Activated effector memory CD4-positive, alpha-beta T cell treated with anti-CD3 and anti-CD28 coated beads, Interleukin-2, amount 50 U/mL, for 16 hours (primary cell): ENCODE results near the gene ADO.

Experiments used
- DNase-seq: peaks from one replicate; pipeline ENCODE4 v3.0.0-alpha.2; 2020

ADO gene

DNA sequence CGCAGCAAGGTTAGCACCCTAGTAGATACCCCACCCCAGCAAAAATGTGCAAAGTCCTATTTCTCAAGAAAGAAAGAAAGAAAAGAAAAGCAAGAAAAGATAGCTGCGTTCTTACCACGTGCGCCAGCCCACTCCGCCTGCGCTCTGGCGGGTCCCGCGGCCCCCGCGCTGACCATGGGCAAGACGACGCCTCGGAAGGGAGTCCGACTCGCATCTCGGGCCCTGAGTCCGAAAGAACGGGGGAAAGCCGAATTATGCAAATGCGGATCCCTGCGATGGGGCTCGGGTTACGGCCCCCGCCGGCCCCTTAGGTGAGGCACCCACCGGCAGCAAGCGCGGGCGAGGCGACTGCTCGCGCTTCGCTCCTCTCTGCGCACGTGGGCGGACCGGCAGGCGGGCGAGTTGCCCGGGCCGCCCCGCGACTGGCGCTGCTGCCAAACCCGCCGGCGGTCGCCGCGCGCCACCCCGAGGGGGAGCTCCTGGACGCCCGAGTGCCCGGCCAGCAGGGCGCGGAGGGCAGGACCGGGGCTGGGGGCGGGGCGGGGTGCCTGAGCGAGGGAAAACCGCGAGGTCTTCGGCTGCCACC, 14.0 kb downstream of the ADO start:
- DNase-seq, result peak; percentile 88

DNA sequence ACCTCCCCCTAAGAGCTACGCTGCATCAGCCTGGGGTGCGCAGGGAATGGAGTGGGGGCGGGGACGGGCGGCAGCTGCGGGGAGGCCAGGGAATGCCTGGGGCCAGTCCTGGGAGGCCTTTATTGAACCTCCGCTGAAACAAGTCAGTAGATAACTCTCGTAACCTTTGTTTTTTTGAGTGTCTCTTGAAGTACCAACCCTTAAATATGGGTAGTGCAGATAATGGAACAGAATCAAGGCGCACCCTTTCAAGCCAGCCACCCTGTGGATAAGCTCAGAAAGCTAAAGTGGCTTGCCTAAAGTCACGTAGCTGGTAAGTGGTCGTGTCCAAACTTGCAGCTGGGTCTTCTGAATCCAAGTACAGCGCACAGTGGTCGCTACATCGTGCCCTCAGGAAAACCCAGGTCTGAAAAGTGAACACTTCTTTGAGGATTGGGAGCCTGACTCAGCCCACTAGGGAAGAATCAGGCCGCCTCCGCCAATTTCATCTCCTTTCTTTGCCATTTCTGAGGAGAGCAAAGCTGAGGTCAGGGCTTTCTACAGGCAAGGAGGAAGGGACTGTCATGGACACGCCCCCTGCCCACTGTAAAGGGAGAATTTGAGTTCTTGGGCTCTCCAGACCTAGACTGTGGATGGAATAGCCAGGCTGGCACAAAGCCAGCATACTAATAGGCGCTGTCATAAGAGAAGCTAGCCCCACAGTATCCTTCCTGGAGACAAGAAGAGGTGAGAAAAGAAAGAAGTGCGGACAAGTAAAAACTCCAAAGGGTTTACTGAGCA, 14.8 kb downstream of the ADO start:
- DNase-seq, result no peak

DNA sequence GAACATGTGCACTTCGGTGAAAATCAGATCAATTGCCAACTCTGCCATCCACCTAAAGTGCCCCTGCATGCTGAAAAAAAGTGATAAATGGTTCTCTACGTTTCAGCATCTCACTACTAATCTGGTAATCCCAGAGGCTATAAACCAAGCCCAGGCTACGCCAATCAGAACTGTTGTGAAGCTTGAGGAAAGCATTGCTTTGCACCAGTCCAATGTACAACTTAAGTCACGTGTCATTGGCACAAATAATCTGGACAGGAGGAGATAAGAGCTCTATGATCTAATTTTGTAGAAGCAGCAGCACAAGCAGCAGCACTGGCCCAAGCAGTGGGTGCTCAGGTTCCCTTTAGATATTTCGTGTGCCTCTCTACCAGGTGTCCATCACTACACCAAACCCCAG, 16.1 kb downstream of the ADO start:
- no peak for DNase-seq

DNA sequence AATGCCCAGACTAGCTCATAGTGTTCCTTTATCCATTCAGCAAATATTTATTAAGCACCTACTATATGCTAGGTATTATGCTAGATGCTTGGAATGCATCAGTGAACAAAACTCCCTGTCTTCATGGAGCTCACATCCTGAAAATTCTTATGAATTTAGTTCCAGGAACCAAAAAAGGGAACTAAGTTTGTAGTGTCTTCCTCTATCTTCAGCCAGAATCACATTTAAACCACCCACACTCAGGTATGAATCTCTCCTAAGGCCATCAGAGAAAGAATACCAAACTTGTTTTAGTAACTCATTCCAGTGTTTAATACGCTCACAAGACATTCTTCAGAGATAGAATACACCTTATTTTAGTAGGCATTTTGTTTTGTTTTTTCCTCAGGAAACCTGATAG, 21.8 kb downstream of the ADO start:
- DNase-seq, result no peak

DNA sequence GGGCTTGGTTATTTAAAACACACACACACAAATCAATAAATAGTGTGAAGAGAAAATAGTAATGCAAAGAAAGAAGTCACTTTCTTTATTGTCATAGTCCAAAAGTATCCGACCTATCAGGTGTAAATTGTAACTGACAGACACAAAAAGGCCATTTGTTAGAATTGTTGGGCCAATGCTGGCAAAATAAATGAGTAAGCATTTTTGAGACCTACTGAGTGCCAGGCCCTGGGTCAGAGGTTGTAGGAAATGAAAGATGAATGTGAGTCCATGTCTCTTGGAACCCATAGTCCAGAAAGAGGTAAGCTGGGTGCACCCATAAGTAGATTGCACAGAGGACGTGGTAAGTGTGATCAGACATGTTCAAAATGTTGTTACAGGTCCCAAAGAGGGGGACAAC, 25.1 kb downstream of the ADO start:
- no peak for DNase-seq

DNA sequence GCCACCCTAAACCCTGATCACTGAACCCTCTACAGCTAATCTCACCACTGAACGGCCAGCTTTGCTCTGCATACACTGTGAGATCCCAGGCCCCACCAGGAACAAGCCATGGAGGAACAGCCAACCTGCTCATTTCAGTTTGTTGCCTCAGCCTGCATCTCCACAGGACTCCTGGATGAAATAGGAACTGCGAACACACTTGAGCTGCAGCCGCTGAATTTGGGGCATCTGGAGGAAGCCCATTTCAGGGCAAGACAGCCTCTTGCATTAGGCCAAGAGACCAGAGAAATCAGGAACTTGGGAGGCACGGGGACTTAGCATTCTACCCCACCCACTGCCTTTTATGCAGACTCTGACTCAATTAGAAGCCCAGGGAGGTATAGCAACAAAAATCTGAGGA, 26.2 kb downstream of the ADO start:
- no peak for DNase-seq

DNA sequence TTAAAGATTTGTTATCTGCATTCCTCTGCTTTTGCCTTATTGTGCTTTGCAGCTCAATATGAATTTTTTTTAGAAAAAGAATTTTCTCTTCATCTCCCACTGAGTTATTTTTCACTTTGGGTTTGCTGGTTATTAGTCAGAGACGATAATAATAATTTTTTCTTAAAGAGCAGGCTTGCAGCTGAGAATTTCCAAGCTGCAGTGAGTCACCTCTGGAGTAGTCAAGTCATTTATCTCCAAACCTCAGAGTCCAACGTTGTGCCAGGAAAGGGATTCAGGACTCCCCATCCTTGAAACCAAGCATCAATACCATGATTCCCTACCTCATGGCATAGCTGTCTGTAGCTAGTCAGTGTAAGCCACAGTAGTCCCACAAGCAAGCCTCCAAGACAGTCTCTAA, 26.8 kb downstream of the ADO start:
- DNase-seq, result no peak

DNA sequence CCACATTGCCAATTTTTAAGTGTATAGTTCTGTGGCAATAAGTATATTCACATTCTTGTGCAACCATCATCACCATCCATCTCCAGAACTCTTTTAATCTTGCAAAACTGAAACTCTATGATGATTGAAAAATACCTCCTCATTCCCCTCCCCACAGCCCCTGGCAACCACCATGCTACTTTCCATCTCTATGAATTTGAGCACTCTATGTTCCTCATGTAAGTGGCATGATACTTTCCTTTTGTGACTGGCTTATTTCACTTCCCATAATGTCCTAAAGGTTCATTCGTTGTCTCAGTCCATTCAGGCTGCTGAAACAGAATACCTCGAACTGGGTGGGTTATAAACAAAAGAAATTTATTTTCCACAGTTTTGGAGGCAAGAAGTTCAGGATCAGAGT, 35.1 kb downstream of the ADO start:
- no peak for DNase-seq

DNA sequence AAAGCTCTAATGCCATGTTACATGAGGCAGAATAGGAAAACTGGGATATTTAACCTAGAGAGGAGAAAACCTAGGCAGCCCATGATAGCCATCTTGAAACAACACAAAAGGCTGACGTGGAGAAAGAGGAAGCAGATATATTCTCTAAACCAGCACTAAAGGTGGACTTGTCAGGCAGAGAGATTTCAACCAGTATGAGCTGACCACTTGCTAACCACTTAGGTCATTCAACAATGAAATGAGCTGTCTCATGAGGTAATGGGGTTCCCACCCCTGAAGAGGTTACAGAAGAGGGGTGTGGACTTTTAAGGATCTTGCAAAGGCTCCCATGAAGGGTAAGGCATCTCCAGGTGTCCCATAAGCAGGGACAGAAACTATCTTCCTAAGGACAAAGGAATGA, 38.5 kb downstream of the ADO start:
- DNase-seq, result no peak

DNA sequence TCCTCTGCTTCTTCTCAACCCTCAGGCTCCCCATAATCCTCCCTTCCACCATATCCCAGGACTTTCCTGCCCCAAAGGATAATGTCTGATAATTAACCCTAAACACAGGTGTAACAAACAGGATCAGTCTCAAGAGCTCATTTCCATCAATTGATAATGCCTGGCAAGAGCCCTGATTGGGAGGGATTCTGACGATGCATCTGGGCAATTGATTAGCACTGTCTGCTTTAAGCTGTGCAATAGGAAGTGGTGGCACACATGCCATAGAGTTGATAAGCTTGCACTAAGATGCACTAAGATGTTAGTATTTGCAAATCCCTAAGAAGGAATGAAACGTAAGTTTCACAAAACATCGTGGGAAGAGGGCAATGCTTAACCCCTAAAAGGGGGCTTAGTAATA, 39.1 kb downstream of the ADO start:
- DNase-seq, result no peak

DNA sequence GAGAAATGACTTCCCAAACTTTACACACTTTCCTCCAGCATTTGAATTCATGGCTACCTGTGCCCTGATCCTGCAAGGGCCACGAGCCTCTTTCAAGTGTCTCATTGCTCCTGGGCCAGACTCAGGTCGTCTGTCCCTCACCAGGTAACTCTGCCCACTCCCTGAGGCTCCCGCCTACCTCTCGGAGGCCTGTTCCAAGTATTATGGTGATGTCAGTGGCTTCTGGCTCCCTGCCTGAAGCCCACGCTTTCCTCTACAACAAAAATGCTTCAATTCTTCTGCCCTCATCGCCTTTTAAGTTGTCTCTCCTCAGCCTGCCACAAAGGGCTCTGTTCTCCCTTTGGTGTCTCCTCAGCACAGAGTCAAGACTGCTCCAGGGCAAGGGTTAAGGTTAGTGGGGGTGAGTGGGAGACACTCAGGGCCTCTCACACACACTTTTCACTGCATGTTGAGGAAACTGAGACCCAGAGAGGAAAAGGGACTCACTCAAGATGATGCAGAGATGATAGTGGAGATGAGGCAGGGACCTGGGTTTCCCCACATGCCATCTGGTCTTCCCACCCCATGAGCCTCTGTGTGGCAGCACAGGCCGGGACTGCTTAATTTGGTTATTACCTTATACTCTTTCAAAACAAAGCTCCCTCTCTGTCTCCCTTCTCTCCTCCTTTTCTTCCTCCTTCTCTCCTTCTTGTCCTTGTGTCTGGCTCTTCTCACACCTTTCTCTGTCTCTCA, 39.9 kb downstream of the ADO start:
- DNase-seq, result peak; percentile 69

DNA sequence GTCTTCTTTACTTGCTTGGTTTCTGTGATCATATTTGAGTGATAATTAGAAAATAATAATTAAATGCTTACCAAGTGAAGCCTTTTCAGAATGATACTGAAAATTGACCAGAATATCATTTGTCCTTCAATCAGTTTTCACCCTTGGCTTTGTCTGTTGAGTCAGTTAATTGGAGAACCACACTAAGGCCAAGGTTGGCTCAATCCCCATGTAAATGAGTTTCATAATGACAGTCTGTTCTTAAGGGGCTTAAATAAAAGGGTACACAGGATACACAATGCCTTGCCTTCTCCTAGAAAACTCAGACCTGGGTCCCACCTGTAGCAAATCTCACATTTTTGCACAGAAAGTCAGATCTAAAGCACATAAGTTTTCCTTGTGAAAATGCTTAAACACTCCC, 42.9 kb downstream of the ADO start:
- no peak for DNase-seq

DNA sequence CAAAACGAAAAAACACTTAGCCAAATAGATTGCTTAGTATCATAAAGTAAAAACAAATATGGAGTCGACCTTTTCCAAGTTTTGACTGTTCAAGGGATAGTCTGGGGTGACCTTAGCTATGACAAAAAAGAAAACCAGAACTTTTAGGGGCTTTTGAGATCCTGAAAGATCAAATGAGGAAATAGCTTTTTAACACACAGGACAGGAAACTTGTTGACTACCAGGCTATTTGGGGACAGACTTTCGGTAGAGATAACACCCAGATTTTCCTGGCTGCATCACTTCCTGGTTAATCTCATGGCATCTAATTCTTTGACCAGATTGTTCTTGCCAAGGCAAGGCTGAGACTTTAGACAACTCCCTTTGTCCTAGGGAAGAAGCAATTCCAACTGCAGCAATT, 46.1 kb downstream of the ADO start:
- no peak for DNase-seq

DNA sequence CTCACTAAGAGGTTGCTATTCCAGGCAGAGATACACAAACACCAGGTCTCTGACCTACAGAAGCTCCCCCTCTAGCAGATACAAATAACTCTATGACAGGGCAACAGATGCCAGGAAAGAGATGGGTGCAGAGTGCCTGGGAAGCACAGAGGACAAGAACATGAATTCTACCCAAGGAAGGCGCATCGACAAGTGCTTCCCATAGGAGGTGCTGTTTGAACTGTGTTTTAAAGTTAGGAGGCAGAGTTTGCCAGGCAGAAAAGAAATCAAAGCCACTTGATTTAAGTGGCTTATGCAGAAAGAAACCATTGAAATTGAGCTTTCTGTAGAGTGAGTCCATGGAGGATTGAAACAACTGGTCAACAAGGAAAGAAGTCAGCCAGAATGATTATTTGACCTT, 46.9 kb downstream of the ADO start:
- no peak for DNase-seq

DNA sequence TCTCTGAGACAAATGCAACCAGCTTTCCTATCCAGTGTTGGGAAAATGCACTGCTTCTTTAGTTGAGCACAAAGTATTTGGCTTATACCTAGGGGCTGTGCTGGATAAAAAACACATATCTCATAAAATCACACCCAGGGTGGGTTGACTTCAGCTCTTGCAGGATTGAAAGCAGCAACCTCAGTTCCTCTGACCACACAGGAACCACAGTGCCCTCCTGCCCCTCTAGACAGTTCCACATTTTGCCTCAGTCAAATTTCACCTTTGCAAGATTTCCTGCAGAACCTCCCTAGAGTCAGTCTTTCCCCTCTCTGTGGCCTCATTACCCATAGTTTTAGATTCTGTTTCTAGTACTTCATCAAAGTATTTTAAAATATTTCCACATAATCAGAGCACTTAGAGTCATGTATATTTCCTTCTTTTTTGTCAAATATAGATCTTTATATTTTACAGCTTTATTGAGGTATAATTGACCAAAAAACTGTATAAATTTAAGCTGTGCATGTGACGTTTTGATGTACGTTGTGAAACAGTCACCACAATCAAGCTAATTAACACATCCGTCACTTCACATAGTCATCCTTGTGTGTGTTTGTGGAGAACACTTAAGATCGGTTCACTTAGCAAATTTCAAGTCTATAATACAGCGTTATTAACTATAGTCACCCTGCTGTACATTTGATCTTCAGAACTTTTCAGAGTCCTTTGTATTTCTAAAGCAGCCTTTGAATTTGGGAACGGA, 48.6 kb downstream of the ADO start:
- no peak for DNase-seq

DNA sequence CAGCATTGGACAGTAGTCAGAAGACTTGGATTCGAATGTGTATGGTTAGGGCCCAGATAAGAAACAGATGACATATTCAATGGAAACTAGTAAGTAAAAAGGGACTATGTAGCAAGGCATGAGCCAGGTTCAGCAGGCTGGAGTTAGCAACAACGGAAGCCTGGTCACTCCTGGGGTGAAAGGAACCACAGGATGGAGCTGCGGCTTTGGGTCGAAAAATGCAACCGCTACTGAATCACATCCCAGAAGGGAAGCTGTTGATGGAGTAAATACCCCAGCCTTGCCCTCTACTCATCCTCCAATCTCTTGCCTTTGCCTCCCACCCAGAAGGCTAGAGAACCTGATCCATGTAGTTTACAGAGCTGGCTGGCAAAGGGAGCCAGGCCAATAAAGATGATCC, 49.2 kb downstream of the ADO start:
- DNase-seq, result no peak

DNA sequence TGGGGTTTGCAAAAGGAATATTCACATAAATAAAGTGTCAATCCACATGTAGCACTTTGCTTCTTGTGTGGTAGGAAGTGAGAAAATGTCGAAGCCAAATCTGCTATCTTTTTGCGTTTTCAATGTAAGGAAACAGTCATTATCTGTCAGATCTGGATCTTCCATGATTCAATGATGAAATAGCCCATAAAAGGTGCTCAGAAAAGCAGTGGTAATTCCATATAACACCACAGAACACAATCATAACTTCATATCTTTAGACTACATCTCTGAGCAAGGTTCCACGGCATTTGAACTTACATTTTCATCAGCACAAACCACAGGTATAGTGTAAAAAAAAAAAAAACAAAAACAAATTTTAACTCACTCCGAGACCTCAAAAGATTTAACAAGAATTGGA, 51.5 kb downstream of the ADO start:
- DNase-seq, result no peak
